Measurements from ENCODE around the gene OTUD3.
"Not testable (repeated sequence)": the region's sequence is repeated elsewhere in the genome, so short reads cannot be mapped to it uniquely, and the experiment has no call there.

The OTUD3 gene, protein sequence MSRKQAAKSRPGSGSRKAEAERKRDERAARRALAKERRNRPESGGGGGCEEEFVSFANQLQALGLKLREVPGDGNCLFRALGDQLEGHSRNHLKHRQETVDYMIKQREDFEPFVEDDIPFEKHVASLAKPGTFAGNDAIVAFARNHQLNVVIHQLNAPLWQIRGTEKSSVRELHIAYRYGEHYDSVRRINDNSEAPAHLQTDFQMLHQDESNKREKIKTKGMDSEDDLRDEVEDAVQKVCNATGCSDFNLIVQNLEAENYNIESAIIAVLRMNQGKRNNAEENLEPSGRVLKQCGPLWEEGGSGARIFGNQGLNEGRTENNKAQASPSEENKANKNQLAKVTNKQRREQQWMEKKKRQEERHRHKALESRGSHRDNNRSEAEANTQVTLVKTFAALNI

DNA sequence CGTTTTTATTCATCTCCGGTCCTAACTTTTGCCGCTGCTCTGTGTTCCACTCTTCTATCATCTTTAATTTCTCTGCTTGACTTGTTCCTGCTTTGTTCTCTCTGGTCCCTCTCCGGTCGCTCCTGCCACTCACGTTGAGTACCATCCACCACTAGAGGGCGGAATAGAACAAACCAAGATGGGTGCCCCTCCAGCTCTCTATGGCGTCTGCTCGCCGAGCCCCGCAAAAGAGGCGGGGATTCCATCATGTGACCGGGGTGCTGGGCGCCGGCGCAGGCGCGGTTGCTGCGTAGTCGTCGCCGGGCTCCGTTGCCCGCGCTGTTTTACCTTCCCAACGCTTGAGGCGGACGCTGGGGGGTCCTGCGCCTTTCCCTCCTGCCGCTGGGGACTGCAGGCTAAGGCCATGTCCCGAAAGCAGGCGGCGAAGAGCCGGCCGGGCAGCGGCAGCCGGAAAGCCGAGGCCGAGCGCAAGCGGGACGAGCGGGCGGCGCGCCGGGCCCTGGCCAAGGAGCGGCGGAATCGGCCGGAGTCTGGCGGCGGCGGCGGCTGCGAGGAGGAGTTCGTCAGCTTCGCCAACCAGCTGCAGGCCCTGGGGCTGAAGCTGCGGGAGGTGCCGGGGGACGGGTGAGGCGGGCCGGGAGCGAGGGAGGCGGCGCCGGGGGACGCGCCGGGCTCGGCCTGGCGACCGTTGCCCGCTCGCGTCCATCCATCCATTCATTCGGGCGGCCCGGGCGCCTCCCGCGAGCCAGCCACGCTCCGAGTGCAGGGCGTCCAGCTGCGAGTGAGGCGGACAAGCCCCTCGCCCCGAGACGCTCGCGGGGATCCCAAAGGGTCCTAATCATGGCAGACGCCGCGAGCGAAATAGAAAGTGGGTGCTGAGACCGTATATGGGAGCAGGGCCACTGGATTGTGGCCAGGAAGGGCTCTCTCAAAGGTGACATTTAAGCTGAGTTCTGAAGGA is at the start of gene OTUD3:
OTUD3 (plus strand) TSS at position 285 of the 961 bp plus-strand sequence; CDS start at position 404, 119 bp downstream.
- DNase-seq (ENCODE audit: low read depth in 2 of 2), result peak; percentile 90 to 92

DNA sequence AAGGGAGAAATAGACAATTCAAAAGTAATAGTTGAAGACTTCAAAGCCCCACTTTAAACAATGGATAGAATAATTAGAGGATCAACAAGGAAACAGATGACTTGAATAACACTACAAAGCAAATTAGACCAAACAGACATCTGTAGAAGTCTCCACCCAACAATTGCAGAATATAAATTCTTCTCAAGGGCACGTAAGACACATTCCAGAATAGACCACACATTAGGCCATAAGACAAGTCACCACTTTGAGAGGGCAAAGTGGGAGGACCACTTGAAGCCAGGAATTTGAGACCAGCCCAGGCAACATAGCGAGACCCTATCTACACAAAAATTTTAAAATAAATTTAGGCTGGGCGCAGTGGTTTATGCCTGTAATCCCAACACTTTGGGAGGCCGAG is 46.6 kb upstream of the OTUD3 start:
- no peak for DNase-seq (ENCODE audit: low read depth in 2 of 2)

DNA sequence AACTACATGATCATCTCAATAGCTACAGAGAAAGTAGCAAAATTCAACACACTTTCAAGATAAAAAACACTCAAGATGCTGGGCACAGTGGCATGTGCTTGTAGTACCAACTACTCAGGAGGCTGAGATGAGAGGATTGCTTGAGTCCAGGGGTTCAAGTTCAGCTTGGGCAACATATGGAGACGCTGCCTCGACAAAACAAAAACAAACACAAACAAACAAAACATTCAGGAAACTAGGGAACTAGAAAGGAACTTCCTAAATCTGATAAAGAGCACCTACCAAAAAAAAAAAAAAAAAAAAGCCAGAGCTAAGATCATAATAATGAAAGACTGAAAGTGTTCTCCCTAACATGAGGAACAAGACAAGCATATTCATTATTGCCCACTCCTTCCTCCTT is 44.3 kb upstream of the OTUD3 start:
- DNase-seq (ENCODE audit: low read depth in 2 of 2), result no peak

DNA sequence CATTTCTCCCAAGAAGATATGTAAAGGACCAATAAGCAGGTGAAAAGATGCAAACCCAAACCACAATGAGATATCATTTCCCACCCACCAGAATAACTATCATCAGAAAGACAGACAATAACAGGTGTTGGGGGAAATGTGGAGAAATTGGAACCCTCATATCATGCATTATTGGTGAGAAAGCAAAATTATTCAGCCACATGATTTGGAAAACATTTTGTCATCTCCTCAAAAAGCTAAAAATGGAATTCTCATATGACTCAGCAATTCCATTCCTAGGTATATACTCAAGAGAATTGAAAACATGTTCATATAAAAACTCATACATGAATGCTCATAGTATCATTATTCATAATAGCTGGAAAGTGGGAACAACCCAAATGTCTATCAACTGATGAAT is 42.0 kb upstream of the OTUD3 start:
- no peak for DNase-seq (ENCODE audit: low read depth in 2 of 2)

DNA sequence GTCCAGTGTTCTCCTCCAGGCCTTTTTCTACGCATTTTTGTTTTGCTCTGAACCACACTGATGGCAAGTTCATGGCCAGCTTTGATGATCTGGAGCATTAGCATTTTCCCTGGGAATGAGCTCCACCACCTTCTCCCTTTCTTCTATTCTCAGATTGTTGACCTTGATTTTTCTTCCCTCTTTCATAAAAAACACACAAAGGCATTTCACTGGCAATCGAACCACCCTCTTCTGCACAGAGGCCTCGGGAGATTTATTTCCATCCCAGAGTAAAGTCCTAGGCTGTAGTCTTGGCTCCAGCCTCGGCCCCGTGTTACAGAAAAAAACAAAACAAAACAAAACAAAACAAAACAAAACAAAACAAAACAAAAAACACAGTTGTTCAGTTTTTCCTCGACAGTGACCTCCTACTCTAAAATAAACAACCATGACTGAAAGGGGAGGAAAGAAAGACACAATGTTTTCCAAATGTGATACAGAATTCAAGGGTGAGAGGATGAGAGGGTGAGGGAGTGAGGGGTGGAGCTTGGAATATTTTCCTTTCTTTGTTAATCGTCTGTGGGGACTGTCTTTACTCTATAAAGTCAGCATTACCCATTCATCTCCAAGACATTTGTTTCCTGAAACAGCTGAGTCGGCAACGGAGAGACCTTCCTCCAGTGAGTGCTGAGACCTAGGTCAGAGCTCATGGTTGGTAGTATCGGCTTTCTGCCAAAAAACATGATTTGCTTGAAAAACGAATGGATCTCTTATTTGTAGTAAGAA is 37.3 kb upstream of the OTUD3 start:
- no peak for DNase-seq (ENCODE audit: low read depth in 2 of 2)

DNA sequence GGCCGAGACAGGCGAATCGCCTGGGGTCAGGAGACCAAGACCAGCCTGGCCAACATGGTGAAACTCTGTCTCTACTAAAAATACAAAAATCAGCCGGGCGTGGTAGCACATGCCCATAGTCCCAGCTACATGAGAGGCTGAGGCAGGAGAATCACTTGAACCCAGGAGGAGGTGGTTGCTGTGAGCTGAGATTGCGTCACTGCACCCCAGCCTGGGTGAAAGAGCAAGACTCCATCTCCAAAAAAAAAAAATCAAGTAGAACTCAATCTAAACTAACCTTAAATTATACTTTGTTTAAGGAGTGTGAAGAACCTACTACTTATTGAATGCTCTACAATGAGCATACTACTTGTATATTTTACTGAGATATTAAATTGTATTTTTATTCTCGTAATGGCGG is 36.6 kb upstream of the OTUD3 start:
- no peak for DNase-seq (ENCODE audit: low read depth in 2 of 2)

DNA sequence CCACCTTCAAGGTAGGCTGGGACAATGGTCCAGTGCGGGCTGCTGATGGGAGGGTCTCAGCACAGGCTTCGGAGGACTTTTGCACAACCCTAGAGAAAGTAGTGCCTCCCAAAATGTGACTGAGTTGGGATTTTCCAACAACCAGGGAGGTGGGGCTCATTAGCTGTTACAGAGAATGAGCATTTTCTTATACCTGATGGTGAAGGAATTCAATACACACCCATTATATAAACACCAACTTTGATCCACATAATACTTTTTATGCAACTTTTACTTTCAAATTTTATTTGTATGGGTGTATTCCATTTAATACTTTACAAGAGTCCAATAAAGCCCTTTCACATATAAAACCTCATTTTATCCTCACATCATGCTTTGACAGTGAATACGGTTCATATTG is 35.9 kb upstream of the OTUD3 start:
- no peak for DNase-seq (ENCODE audit: low read depth in 2 of 2)

DNA sequence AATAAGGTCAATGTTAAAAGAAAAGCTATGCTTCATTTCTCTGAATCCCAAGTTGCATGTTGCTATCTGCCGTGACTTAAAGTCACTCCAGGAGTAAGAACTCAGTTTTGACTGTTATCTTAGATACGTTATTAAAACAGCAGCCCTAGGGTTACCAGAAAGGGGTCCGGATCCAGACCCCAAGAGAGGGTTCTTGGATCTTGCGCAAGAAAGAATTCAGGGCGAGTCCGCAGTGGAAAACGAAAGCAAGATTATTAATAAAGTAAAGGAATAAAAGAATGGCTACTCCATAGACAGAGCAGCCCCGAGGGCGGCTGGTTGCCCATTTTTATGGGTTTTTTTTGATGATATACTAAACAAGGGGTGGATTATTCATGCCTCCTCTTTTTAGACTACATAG is 34.9 kb upstream of the OTUD3 start:
- DNase-seq (ENCODE audit: low read depth in 2 of 2), result not testable (repeated sequence)

DNA sequence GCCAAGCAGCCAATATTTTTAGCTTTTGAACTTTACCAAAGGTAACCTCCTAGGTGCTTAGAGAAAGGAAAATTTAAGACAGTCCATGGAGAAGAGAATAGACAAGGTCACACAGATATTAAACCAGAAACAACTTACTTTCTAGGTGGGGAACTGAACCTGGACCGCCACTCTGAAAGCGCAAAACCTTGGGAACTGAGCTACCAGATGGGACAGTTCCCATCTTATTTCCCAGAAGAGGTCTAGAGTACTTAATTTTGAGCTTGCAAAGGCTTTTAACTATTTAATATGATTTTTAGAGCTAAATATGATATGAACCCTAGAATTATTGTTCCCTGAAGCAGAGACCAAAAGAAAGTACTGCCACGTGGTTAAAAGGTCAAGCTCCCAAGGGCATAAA is 32.9 kb upstream of the OTUD3 start:
- DNase-seq (ENCODE audit: low read depth in 2 of 2), result not testable (repeated sequence)

DNA sequence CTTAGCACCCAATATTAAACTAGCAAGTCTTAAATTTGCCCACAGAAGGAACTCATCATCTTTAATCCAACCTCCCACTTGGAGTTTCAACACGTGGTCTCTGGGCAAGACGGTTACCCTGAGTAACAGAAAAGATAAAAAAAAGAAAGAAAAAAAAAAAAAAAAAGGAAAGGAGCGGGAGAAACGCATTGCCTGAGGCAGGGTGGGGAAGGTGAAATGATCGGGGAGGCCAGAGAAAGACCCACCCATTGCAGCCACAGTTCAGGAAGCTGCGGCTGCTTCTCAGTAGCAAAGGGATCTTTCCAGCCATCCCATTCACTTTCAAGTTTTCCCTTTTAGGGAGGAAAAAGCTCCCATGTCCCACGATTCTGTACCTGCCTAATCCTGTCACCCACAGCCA is 32.0 kb upstream of the OTUD3 start:
- no peak for DNase-seq (ENCODE audit: low read depth in 2 of 2)

DNA sequence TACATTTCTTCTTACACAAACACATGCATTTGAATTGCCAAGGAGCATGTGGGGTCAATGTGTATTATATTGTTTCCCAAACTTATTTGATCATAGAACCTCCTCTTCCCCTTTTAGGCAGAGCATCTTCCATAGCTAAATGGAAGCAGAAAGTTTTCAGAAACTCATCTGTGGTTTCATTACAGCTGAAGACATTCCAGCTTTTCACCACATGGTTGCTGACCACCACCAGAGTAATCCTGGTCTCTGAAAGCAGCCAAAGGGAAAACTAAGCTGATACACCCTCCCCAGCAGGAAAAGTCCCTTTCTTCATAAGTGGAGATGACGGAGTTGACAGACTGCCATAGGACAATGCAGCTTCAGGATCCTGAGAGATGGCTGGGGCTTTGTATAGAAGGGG is 30.2 kb upstream of the OTUD3 start:
- DNase-seq (ENCODE audit: low read depth in 2 of 2), result no peak

DNA sequence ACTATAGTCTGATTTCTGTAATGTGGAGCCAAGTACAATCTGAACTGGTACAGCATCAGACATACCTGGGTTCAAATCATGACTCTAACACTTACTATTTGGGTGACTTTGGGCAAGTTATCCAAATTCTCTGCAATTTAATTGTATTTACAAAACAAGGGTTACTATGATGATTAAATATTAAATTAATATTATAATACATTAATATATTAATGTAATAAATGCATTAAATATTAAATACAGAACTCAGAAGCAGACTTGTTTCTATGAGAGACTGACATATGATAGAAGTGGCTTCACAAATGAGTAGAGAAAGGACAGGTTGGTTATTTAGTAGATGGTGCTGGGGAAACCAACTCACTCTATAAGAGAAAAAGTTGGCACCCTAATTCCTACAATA is 27.3 kb upstream of the OTUD3 start:
- DNase-seq (ENCODE audit: low read depth in 2 of 2), result no peak

DNA sequence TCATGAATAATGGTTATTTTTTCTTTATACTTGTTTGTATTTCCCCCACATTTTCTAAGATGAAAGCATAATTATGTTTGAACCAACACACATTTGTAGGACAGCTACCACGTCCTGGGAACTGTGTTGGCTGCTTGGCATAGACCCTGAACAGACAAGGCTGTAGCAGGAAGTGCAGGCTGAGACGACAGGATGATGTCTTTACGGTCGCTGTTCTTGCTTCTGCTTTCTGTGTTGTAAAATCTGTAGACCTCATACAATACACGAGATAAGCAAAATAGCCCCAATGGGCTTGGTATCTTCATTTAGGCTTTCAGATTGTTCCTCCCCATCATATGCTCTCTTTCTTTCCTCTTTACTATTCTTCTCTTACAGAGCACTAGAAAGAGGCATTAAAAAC is 23.3 kb upstream of the OTUD3 start:
- no peak for DNase-seq (ENCODE audit: low read depth in 2 of 2)

DNA sequence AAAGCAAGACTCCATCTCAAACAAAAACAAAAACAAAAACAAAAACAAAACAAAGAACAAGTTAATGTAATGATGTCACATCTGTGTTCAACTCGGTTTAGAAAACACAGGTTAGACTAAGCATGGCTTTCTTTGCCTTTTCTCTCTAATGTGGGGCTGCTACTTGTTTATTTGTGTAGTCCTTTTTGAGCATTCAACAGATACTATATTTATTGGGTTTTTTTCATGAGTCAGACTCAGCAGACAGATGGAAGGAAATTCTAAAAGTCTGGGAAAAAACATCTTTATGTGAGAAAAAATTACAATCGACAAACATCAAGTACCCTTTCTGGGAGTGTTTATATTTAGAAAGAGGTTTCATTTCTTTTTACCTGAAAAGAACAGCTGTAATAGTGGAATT is 22.3 kb upstream of the OTUD3 start:
- no peak for DNase-seq (ENCODE audit: low read depth in 2 of 2)

DNA sequence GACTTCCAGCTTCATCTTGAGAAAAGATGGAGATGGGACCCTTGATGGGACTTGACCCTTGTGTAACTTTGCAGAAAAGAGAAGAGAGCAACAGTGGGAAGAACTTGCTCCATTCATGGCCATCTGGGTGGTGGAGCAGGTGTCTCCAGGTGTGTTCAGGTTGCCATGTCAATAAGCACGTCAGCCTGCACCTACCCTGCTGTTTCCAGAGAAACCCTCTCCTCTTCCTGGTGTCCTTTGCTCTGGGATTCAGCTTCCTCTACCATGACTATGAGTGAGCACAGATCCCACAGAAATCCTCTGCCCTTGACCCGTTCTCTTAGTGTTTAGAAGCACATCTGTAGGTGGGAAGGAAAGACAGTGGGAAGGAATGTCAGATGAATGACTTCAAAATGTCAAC is 21.8 kb upstream of the OTUD3 start:
- DNase-seq (ENCODE audit: low read depth in 2 of 2), result no peak

DNA sequence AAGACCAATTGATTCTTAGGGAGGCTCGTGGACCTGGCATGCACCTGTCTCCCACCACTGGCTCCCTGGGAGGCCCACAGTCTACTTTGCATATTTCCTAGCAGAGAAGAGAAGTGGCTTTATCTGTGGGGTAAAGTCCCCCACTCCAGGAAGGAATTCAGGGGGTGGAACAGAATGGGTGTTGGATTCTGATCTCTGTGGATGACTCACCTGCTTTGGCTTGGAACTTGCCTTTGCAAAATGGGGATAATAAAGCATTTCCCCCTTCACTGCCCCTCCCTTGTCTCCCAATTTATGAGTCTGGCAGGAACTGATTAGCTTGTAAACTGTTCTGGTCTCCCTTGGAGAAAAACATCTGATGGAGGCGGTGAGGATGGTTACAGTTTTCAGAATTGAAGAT is 21.2 kb upstream of the OTUD3 start:
- DNase-seq (ENCODE audit: low read depth in 2 of 2), result no peak

DNA sequence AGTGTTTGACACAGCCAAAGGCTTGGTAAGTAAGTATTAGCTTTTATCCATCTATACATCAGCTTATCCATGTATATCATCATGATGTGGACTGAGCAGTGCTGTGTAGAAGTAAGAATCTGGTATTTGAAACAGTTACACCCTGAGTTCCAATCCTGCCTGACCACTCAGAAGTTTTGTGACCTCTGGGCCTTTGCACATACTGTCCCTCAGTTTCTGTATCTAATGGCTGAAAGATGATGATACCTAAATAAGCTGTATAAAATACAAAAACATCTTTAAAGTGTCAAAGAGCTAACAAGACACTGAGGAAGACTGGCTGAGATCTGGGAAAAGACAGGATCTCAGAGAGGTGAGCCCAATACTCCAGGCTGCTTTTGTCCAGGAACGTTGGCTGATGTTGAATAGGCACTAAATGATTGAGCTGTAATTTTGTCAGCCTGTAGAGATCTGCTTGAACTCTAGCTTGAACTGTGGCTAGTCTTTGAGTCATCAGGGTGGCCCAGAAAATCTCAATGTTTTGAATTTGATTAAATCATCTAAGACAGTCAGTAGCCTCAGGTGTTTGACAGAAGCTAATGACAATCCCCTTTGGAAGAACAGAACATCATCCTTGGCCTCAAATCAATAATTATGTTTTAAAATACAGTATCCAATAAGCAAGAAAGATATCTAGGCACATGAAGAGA is 20.2 kb upstream of the OTUD3 start:
- no peak for DNase-seq (ENCODE audit: low read depth in 2 of 2)

DNA sequence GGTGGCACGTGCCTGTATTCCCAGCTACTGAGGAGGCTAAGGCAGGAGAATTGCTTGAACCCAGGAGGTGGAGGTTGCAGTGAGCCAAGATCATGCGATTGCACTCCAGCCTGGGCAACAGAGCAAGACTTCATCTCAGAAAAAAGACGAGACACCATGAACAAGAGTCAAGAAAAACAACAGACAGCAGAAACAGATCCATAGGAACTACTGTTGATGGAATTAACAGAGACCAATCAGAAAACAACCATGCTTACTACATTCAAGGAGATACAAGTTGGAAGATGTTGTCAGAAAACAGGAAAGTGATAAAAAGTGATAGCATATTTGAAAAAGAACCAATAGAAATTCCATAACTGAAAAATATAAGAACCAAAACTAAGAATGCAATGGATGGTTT is 19.3 kb upstream of the OTUD3 start:
- DNase-seq (ENCODE audit: low read depth in 2 of 2), result no peak

DNA sequence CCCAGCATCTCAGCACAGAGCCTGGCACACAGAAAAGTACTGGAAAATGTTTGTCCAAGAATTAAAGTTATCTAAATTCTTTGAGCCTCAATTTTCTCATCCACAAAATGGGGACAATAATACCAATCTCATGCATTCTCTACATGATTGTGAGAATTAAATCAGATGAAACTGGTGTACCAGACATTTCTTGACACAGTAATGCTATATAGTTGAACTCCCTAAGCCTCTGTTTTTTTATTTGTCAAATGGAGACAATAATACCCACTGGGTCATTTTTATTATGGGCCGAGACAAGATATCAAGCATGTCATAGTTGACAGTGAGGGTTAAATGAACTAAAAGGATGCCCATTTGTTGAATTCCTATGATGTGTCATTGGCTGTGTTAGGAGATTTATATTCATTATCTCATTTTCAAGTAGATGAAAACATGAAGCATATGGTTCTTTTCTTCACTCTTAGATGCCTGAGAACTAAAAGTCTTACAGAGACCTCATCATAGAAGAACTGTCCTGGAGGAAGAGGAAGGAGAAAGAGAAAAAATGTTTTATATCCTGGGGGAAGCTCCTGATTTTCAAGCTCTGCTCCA is 17.5 kb upstream of the OTUD3 start:
- no peak for DNase-seq (ENCODE audit: low read depth in 2 of 2)

DNA sequence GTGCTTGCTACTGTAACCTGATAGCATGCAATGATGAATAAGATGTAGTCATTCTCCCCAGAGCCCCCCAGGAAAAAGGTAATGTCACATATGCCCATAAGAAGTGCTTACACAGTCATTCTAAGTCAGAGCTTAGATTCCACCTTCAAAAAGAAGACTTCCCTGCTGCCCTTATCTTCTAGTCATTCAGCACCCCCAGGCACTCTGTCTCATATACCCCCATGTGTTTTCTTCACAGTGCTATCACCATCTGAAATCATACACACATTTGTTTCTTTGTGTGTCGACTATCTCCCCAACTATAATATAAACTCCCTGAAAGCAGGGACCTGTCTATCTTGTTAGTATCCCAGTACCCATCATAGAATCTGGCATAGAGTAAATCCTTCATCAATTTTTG is 16.2 kb upstream of the OTUD3 start:
- DNase-seq (ENCODE audit: low read depth in 2 of 2), result no peak

DNA sequence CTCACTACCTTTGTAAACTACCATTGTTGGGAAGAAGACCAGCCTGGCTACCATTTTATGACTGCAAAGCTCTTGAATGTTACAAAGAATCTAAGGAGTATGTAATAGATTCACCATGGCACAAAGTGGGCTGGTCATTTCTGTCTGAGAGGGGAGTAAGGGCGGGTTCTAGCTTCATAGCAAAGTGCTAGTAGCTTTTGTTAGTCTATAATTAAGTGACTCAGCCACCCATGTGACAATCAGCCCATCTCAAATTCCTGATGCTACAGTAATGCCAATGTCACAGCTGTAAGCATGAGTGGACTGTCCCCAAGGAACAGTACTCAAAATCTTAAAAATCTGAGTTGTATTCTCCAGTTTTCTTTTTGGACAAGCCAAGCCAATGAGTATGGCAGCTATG is 15.4 kb upstream of the OTUD3 start:
- DNase-seq (ENCODE audit: low read depth in 2 of 2), result no peak

All from activated CD8-positive, alpha-beta memory T cell treated with anti-CD3 and anti-CD28 coated beads for 4 hours (primary cell).